Cardiac muscle cell (in vitro differentiated cells and primary cell): ENCODE measurements around the gene LILRB5. TPM values are rescaled to one million over a fixed set of nuclear protein-coding genes. Genes with fewer than 3 reads are reported as not detected.

ENCODE experiments used
- DNase-seq, 2 donors: peaks; one replicate each; pipeline versions ENCODE4 v3.0.0 to v3.0.0-alpha.2; 2010 to 2017; ENCODE audit warnings: low read depth in 1 of 2, low spot score in 1 of 2
- H3K27ac ChIP-seq: fragments of 200-600 bp; sonication (generic); 2 replicates; pipeline ENCODE4 v1.5.1; 2016
- H3K27me3 ChIP-seq: fragments of 200-600 bp; sonication (generic); 2 replicates; pipeline ENCODE4 v1.6.0; 2016; ENCODE audit warnings: control low read depth
- H3K36me3 ChIP-seq: fragments of 200-600 bp; sonication (generic); 2 replicates; pipeline ENCODE4 v1.5.1; 2016; ENCODE audit warnings: control low read depth
- H3K4me1 ChIP-seq: fragments of 200-600 bp; sonication (generic); 2 replicates; pipeline ENCODE4 v1.8.1; 2017; ENCODE audit warnings: low read depth, mild to moderate bottlenecking, mixed run types
- H3K4me3 ChIP-seq: fragments of 200-600 bp; sonication (generic); 2 replicates; pipeline ENCODE4 v1.5.1; 2016; ENCODE audit warnings: mild to moderate bottlenecking
- H3K9me3 ChIP-seq: fragments of 200-600 bp; sonication (generic); 2 replicates; pipeline ENCODE4 v1.5.1; 2017; ENCODE audit warnings: low read depth, mild to moderate bottlenecking, control low read depth
- polyA plus RNA-seq: library from polyadenylated mRNA; unstranded; fragments of >200 nt; fragmentation: Nextera tagmentation; extraction: Ambion mirVana; gene quantifications from 2 replicates; pipeline ENCODE4 v1.2.1, GENCODE V29; 2016
- total RNA-seq: library from RNA; depleted of rRNA; stranded (reverse); fragments of >200 nt; gene quantifications from 2 replicates; pipeline ENCODE4 v1.2.3, GENCODE V29; 2016
- TF ChIP-seq, protein P1 (sequence below): IDR thresholded peaks from 2 replicates; pipeline ENCODE4 v1.5.1; 2012; ENCODE audit warnings: low read depth, mild to moderate bottlenecking, low read length

LILRB5 gene
- total and polyA plus RNA-seq, 2 experiments from 2014 or later: not detected

DNA sequence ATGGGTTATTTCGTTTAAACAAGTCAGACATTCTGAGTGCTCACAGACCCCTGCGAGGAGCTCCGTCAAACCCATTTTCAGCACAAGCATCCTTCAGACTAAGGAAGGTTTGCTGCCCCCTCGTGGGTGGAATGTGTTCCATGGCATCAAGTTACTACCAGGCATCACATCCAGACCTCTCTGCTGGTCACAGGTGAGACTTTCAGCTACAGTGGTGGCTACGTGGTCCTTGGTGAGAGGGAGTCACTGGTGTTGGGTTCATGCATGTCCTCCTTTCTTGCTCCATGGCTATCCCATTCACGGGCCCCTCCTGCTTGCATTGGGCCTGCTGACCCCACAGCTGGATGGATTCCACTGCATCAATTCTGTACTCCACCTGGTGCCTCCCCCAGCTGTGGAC lies 9.1 kb upstream of the LILRB5 start:
- TF ChIP-seq, protein P1, sequence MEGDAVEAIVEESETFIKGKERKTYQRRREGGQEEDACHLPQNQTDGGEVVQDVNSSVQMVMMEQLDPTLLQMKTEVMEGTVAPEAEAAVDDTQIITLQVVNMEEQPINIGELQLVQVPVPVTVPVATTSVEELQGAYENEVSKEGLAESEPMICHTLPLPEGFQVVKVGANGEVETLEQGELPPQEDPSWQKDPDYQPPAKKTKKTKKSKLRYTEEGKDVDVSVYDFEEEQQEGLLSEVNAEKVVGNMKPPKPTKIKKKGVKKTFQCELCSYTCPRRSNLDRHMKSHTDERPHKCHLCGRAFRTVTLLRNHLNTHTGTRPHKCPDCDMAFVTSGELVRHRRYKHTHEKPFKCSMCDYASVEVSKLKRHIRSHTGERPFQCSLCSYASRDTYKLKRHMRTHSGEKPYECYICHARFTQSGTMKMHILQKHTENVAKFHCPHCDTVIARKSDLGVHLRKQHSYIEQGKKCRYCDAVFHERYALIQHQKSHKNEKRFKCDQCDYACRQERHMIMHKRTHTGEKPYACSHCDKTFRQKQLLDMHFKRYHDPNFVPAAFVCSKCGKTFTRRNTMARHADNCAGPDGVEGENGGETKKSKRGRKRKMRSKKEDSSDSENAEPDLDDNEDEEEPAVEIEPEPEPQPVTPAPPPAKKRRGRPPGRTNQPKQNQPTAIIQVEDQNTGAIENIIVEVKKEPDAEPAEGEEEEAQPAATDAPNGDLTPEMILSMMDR: peak; percentile 80
- H3K4me1 ChIP-seq: no peaks in the 10 kb centered on the region
- no peaks in the 10 kb centered on the region for H3K9me3 ChIP-seq
- no peak overlapping the region for H3K4me3 ChIP-seq
- peak; percentile 81 to 90 for DNase-seq
- H3K36me3 ChIP-seq: no peaks in the 10 kb centered on the region
- peaks cover 8% of the 10 kb centered on the region for H3K27me3 ChIP-seq
- no peak overlapping the region for H3K27ac ChIP-seq

GRCh38 chr19:54262470-54262869 lies 5.4 kb upstream of the LILRB5 start:
- Histone ChIP-seq H3K36me3 (no peaks in the 10 kb centered on the region), H3K27me3 (peaks cover 4% of the 10 kb centered on the region), H3K27ac (no peak overlapping the region), H3K4me3 (no peak overlapping the region), H3K9me3 (no peaks in the 10 kb centered on the region), H3K4me1 (no peaks in the 10 kb centered on the region)
- TF ChIP-seq, protein P1: no peak
- DNase-seq: no peak

GRCh38 chr19:54262066-54262465 lies 5.0 kb upstream of the LILRB5 start:
- no peak for DNase-seq
- Histone ChIP-seq H3K9me3 (no peaks in the 10 kb centered on the region), H3K36me3 (no peaks in the 10 kb centered on the region), H3K4me1 (no peaks in the 10 kb centered on the region), H3K27ac (no peak overlapping the region), H3K27me3 (peaks cover 7% of the 10 kb centered on the region), H3K4me3 (no peak overlapping the region)
- TF ChIP-seq, protein P1: no peak

DNA sequence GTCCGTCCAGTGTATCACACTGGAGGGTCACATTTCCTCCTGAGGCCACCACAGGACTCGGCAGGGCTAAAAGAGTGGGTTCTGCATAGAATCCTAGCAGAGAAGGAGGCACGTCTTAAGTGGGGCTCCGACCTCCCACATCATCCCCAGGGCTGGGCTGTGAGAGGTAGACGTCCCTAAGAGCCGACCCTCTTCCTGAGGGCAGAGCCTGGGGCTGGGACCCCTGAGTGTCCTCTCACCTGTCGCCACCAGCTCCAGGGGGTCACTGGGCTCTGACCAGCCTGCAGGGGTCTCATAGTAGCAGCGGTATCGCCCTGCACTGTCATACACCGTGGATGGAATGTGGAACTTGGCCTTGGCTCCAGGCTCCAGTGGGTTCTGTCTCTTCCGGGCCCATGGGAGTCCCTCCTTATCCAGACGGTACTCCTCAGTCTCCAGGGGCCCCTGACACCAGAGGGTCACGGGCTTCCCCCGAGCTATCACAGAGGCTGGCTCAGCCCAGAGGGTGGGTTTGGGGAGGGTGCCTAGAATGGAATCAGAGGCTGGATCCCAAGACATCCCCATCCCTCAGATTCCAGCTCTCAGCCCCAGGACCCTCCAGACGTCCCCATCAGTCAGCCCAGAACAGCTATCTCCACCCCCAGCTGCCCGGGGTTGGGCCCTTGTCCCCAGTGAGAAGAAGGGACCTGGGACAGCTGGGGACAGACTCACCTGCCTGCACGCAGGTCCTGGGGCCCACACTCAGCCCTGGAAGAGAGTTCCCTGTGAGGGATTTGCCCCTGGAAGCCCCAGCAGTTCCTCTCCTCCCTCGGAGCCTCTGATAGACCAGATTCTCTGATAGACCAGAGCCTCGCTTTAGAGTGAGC lies 590 bp downstream of the LILRB5 start:
- Histone ChIP-seq H3K9me3 (no peaks in the 10 kb centered on the region), H3K36me3 (no peaks in the 10 kb centered on the region), H3K4me1 (no peaks in the 10 kb centered on the region), H3K27ac (no peak overlapping the region), H3K4me3 (no peak overlapping the region), H3K27me3 (peaks cover 7% of the 10 kb centered on the region)
- DNase-seq: no peak
- TF ChIP-seq, protein P1: no peak

GRCh38 chr19:54255105-54255775 lies 1.8 kb downstream of the LILRB5 start:
- Histone ChIP-seq H3K27me3 (peaks cover 7% of the 10 kb centered on the region), H3K4me1 (no peaks in the 10 kb centered on the region), H3K36me3 (no peaks in the 10 kb centered on the region)

More at GRCh38 chr19:54255105-54255775, 1.8 kb downstream of the LILRB5 start:
- no peaks in the 10 kb centered on the region for H3K9me3 ChIP-seq
- no peak for DNase-seq
- H3K4me3 ChIP-seq: no peak overlapping the region
- H3K27ac ChIP-seq: no peak overlapping the region
- TF ChIP-seq, protein P1: no peak
